ENCODE measurements around the gene ARMC12.

The ARMC12 gene

DNA sequence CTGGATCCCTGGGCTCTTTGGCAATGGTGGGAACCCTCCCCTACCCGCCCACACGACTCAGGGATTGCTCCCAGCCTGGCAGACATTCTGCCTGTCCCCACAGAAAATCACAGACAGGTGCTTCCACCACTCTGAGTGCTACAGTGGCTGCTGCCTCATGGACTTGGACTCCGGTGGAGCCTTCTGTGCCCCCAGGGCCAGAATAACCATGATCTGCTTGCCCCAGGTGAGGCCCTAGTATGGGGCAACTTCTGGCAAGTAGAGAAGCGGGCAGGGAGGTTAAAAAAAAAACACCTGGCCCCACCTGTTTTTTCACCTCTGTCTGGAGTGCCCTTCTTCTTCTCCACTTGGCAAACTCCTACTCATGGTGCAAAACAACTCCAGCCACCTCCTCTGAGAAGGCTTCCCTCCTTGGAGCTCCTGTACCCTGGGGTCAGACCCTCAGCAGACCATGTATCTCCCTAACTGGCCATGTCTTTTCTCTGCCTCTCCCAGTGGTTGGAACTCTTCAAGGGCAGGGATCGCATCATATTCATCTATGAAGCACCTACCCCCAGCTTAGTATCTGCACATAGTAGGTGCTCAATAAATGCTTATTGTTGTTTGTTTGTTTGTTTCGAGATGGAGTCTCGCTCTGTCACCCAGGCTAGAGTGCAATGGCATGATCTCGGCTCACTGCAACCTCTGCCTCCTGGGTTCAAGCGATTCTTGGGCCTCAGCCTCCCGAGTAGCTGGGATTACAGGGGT is 40.7 kb downstream of the ARMC12 start:
- DNase-seq, result no peak

- no peak for DNase-seq
These were observed 41.6 kb downstream of the ARMC12 start for GRCh38 chr6:35778437-35778836.

DNA sequence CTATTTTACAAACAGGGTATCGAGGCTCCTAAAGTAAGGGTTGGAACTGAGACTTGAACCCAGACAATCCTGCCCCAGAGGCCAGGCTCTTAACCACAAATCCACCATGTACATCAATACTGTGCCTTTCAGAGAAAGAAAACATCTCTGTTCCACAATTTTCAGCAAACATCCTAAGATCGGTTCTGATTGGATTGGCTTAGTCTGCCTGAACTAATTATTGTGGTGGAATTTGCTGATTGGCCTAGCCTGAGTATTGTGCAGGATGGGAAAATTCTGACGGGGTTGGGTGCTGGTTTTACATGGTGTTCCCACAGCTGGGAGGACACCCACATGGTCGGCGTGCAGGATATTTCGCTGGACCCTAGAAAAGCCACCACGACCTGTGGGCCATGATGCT is 43.9 kb downstream of the ARMC12 start, which contains the start of gene CLPSL1:
TSS of gene CLPSL1 (plus strand) at position 301 of the 400 bp plus-strand sequence. CDS start at position 393, 92 bp downstream.
- DNase-seq, result no peak

DNA sequence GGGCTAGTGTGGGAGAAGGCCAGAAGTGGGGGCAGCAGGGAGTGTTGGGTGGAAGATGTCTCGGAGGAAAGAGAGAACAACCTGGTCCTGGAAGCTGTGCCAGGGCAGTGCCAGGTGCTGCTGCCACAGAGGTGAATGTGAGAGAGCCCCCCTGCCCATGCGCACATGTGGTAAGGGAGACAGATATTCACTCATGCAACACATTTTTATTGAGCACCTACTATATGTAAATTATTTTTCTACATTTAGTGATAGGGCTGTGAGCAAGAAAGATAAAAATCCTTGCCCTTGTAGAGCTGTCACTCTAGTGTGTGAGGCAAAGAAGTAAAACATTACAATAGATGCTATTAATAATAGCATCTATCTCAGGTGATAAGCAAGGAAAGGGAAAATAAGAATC is 44.5 kb downstream of the ARMC12 start:
- DNase-seq, result no peak

DNA sequence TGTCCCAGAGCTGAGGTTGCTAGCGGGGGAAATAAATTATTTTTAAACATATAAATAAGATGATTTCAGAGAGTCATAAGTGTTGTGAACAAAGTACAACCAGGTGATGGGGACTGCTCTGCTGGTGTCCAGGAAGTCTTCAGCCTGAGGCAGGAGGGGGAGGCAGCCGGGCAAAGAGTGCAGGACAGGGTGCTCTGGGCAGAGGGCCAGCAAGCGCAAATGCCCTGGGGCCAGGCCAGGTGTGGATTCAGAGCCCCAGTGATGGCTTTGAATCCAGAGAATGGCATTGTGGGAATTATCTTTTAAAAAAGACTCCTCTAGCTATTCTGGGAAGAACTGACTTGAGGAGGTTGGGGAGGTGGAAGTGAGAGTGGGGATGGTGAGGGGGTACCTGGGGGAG is 45.6 kb downstream of the ARMC12 start:
- DNase-seq, result no peak

- no peak for DNase-seq
These were observed 47.4 kb downstream of the ARMC12 start for GRCh38 chr6:35784200-35784599.

DNA sequence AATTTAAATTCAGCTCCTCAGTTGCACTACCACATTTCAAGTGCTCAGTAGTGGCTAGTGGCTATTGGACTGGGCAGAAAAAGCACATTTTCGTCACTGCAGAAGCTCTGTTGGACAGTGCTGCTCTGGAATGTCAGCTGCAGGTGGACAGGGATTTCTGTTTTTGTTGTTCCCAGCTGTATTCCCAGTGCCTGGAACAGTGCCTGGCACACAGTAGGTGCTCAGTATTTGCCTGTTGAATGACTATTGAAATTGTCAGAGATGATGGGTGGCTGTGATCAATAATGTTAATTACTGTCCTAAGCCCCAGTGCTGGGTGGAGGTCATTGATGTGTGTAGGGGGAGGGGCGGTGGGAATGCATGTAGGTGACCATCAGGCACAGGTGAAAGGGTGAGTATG is 49.4 kb downstream of the ARMC12 start:
- DNase-seq, result no peak

- no peak for DNase-seq
These were observed 50.0 kb downstream of the ARMC12 start for GRCh38 chr6:35786810-35787209.

- DNase-seq, result no peak
These were observed 50.7 kb downstream of the ARMC12 start for GRCh38 chr6:35787266-35788218.

DNA sequence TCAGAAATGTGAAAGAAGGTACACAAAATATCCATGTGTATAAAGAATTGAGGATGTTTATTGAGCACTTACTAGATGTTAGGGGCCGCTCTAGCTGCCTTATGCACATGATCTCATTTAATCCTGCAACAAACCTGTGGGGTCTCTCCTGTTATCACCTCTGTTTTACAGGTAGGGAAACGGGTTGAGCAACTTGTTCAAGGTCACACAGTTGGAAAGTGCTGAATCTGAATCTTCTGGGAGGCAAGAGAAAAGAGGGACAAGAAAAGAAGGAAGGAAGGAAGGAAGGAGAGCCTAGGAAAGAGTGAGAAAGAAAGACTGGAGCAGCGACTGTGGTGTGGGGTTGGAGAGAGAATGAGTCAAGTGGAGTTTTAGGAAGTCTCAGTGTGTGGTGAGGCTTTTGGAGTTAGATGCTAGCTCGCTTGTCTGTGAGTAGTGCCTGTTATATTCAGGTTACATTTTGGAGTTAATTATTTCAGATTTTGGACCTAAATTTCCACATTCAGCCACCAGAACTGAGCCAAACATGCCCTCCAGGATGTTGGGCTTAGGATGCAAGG is 51.7 kb downstream of the ARMC12 start:
- no peak for DNase-seq

DNA sequence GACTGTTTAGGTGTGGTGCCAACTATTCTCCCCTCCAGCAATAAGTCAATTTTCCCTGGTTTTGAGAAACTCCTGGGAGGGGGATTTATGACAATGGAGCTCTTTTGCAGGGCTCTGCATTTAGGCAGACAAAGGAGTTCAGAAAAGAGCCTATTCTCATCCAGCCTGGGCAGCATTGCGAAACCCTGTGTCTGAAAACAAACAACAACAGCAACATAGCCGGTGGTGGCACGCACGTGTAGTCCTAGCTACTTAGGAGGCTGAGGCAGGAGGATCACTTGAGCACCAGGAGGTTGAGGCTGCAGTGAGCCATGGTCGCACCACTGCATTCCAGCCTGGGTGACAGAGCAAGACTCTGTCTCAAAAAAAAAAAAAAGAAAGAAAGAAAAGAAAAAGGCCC is 53.9 kb downstream of the ARMC12 start:
- DNase-seq, result no peak

DNA sequence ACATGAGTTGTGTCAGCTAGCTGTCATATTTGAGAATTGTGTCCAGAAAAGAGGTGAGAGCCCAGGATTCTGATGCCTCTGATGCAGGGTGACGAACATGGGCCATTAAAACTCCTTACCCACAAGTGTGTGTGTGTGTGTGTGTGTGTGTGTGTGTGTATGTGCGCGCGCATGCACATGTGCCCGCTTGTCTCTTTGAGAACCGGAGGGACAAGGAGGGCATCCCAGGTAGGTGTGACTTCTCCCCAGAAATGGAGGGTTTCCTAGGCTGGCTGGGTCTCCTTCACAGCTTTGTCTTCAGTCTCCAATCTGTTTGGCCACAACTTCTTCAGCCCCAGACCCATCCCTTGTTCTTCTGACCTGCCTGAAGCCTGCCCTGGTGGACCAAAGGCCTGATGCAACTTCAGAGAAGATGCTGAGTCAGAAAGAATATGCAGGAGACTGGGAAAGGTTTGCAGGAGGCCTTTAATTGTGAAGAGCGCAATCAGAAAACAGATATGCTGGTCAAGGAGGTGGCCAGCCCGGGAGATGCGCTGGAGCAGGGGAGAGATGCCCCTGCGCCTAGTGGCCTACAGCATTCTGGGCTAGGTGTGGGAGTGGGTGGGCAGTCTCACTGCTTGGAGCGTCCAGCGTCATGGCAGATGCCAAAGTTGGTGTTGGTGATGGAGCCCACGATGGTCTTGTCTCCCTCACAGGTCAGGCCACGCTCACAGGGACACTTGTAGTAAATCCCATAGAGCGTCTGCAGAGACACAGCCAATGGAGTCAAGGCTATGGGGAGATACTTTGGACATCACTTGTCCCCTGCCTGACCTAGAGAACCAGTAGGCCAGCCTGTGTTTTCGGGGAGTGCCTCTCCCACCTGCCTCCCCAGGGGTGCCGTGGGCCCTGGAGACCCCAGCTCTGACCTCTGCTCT is 58.0 kb downstream of the ARMC12 start:
- DNase-seq, result no peak

- no peak for DNase-seq
These were observed 58.7 kb downstream of the ARMC12 start for GRCh38 chr6:35795453-35796071.

DNA sequence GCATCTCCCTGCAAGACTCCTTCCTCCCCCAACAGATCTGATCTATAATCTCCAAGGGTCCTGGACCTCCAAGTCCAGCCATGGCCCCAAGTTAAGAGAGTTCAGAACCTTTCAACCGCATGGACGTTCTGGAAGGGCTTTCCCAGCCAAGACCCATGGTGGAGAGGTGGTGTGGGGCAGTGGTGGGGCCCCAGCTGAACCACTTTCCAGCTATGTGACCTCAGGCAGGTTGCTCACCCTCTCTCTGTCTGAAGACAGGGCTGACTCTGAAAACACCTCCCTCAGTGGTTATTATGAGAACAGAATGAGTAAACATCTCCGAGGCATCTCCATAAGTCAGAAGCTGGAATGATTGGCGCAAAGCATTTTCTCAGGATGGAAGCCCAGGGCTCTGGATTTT is 59.4 kb downstream of the ARMC12 start:
- DNase-seq, result no peak

- no peak for DNase-seq
These were observed 61.1 kb downstream of the ARMC12 start for GRCh38 chr6:35797837-35798526.
